Transverse colon (tissue), 4 donors: ENCODE data around the gene AHDC1. TPM values are rescaled to one million over a fixed set of nuclear protein-coding genes. Genes with fewer than 3 reads are reported as not detected.

Experiments used
- DNase-seq: peaks from one replicate; pipeline ENCODE4 v3.0.0-alpha.2; 2019
- H3K27ac ChIP-seq, 4 donors: fragments of 200-600 bp; sonication (generic); 2 replicates each; pipeline ENCODE4 v1.5.1; 2016 to 2018; ENCODE audit warnings: inconsistent platforms in 4 of 4
- H3K27me3 ChIP-seq: fragments of 200-600 bp; sonication (generic); 2 replicates; pipeline ENCODE4 v1.5.1; 2017; ENCODE audit warnings: inconsistent platforms
- H3K36me3 ChIP-seq, 4 donors: fragments of 200-600 bp; sonication (generic); 2 replicates each; pipeline ENCODE4 v1.5.1; 2017 to 2019; ENCODE audit warnings: inconsistent platforms in 4 of 4
- H3K4me1 ChIP-seq, 4 donors: fragments of 200-600 bp; sonication (generic); 2 replicates each; pipeline ENCODE4 v1.5.1; 2017 to 2020; ENCODE audit warnings: inconsistent platforms in 4 of 4
- H3K4me3 ChIP-seq, 4 donors: fragments of 200-600 bp; sonication (generic); 1 replicate in 1 of 4; 2 replicates in 3 of 4; pipeline versions ENCODE4 v1.5.1 to v1.6.1; 2017 to 2019; ENCODE audit warnings: inconsistent platforms in 4 of 4
- H3K9me3 ChIP-seq, 2 donors: fragments of 200-600 bp; sonication (generic); 2 replicates each; pipeline ENCODE4 v1.5.1; 2017 to 2019; ENCODE audit warnings: inconsistent platforms in 2 of 2
- EP300 ChIP-seq: sonication (generic); formaldehyde crosslinking; IDR thresholded peaks from one replicate; pipeline ENCODE4 v1.6.1; 2017; ENCODE audit warnings: antibody characterized with exemption, low read depth
- POLR2A ChIP-seq: fragments of 450-650 bp; IDR thresholded peaks from one replicate; pipeline ENCODE4 v1.6.1; 2016; ENCODE audit warnings: antibody characterized with exemption, mild to moderate bottlenecking, moderate library complexity
- POLR2AphosphoS5 ChIP-seq, 3 donors: sonication (generic); formaldehyde crosslinking; IDR thresholded peaks; one replicate each; pipeline ENCODE4 v1.6.1; 2016; ENCODE audit warnings: antibody characterized with exemption in 3 of 3
- WGBS, 2 donors: methylation state at CpG; one replicate each; pipeline ENCODE4 v1.1.5; 2018; ENCODE audit warnings: low coverage in 1 of 2; 5-methylcytosine and 5-hydroxymethylcytosine counted together
- in situ Hi-C, 4 donors: fragments of 200-750 bp; cut with MboI; loops; one replicate each; pipeline versions ENCODE4 v1.15.0 to v1.15.1; 2017; ENCODE audit warnings: low sequenced_read_pairs in 3 of 4, low pct_ligation_motif_present in 1 of 4, low pct_unique_long_range_greater_than_20kb in 1 of 4
- intact Hi-C: fragments of 100-400 bp; cut with DNase I; formaldehyde crosslinking; loops from one replicate; pipeline ENCODE4 v1.15.1; 2023; ENCODE audit warnings: low total_unique reads
- total RNA-seq, 4 donors: library from RNA; depleted of rRNA; stranded (reverse); fragments of >200 nt; gene quantifications; one replicate each; pipeline ENCODE4 v1.1.0, GENCODE V29; 2016
- TF ChIP-seq, protein P1 (sequence below), 5 experiments: fragments of 200-600 bp in 3 of 5; fragments of 450-650 bp in 2 of 5; sonication (generic) in 3 of 5; IDR thresholded peaks; 1 replicate in 2 of 5; 2 replicates in 3 of 5; pipeline ENCODE4 v1.5.1; 2016 to 2017; ENCODE audit warnings: antibody characterized with exemption in 5 of 5, inconsistent platforms in 3 of 5, mild to moderate bottlenecking in 2 of 5, moderate library complexity in 1 of 5

Gene AHDC1
- total RNA-seq, 4 donors from 2014 or later = 11.7 to 34.4 (median 21.3) TPM

DNA sequence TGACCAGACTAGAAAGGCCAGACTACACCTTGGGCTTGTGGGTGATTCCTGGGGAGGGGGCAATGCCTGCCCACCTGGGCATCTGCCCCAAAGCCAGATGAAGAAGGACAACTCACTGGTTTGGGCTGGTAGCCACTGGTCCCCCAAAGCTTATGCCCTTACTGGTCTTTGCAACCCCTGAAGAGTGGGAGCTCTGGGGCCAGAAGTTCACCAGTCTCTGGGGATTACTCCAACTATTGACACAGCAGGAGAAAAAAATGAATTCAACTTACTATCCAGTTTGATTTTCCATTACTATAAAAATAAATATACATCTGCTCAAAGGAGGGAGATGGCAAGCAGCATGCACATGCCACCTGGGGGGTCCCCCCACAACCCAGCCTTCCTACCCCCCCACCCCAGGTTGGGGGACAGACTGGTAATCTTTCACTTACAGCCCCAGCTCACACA, 2.6 kb downstream of the AHDC1 start:
- peak overlapping the region in 2 of 4 donors; percentile 87 to 96 for H3K4me3 ChIP-seq
- no peaks in the 10 kb centered on the region for H3K36me3 ChIP-seq
- in situ Hi-C loops = loop anchor here (10.0 kb wide), 4 partner anchors 47 to 207 kb away; partner anchors contain the start of gene GPR3 (in 1 of the 4)
- TF ChIP-seq POLR2AphosphoS5 (IDR thresholded peaks at IDR 0.05) (no peak), POLR2A (no peak), EP300 (no peak)
- TF ChIP-seq, protein P1, sequence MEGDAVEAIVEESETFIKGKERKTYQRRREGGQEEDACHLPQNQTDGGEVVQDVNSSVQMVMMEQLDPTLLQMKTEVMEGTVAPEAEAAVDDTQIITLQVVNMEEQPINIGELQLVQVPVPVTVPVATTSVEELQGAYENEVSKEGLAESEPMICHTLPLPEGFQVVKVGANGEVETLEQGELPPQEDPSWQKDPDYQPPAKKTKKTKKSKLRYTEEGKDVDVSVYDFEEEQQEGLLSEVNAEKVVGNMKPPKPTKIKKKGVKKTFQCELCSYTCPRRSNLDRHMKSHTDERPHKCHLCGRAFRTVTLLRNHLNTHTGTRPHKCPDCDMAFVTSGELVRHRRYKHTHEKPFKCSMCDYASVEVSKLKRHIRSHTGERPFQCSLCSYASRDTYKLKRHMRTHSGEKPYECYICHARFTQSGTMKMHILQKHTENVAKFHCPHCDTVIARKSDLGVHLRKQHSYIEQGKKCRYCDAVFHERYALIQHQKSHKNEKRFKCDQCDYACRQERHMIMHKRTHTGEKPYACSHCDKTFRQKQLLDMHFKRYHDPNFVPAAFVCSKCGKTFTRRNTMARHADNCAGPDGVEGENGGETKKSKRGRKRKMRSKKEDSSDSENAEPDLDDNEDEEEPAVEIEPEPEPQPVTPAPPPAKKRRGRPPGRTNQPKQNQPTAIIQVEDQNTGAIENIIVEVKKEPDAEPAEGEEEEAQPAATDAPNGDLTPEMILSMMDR (IDR thresholded peaks at IDR 0.05) = no peak
- H3K4me1 ChIP-seq = peaks cover 35 to 70% (median 55%) of the 10 kb centered on the region in 4 donors
- H3K27me3 ChIP-seq = no peaks in the 10 kb centered on the region
- H3K9me3 ChIP-seq = no peaks in the 10 kb centered on the region
- intact Hi-C loops = loop anchor here (10.0 kb wide), 1 partner anchor 277 kb away; the partner anchor contains the start of gene TMEM222
- H3K27ac ChIP-seq = peak overlapping the region; percentile 87 to 97 (median 96)
- no peak for DNase-seq

DNA sequence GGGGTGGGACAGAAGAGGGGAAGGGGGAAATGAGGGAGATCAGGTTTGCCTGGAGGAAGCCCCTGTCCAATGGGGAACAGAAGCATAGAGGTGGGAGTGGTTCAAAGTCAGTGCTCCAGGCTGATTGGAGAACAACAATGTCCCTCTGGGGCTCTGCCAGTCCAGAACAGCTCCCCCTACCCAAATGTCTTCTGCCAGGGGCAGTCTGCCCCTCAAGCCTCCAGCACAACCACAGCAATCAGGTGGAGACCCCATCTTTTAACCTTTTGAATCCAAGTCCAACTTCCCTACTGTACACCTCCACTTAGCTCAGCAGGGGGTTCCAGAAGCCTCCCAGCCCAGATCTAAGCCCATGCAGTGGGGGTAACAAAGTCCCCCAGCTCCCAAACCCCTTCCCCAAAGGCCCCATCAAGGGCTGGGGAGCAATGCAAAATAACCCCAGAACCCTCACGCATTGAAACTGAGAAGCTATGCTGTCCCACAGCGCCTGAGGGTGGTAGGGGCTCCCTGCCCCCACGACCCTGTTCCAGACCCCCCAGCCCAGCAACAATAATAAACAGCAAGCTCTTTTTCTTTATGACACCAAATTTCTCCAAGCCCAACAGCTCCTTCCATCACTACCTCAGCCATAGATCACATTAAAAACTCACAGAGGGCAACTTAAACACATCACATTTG, 3.3 kb downstream of the AHDC1 start:
- TF ChIP-seq POLR2AphosphoS5 (IDR thresholded peaks at IDR 0.05) = no peak
- TF ChIP-seq EP300 = no peak
- TF ChIP-seq, protein P1 (IDR thresholded peaks at IDR 0.05) = no peak
- TF ChIP-seq POLR2A = no peak
- Histone ChIP-seq H3K9me3 (no peaks in the 10 kb centered on the region), H3K27ac (peak overlapping the region; percentile 87 to 97 (median 96)), H3K36me3 (no peaks in the 10 kb centered on the region), H3K4me3 (no peak overlapping the region), H3K27me3 (no peaks in the 10 kb centered on the region), H3K4me1 (peaks cover 35 to 67% (median 56%) of the 10 kb centered on the region in 4 donors)
- in situ Hi-C loops = loop anchor here (10.0 kb wide), 4 partner anchors 46 to 206 kb away; partner anchors contain the start of gene GPR3 (in 1 of the 4)
- intact Hi-C loops = loop anchor here (10.0 kb wide), 1 partner anchor 276 kb away; the partner anchor contains the start of gene TMEM222
- DNase-seq = no peak
- 76% methylated on average over 3 of the region's 3 CpGs; no CpG with 5 or more reads in 1 of the 2 donors for WGBS, 2 donors

DNA sequence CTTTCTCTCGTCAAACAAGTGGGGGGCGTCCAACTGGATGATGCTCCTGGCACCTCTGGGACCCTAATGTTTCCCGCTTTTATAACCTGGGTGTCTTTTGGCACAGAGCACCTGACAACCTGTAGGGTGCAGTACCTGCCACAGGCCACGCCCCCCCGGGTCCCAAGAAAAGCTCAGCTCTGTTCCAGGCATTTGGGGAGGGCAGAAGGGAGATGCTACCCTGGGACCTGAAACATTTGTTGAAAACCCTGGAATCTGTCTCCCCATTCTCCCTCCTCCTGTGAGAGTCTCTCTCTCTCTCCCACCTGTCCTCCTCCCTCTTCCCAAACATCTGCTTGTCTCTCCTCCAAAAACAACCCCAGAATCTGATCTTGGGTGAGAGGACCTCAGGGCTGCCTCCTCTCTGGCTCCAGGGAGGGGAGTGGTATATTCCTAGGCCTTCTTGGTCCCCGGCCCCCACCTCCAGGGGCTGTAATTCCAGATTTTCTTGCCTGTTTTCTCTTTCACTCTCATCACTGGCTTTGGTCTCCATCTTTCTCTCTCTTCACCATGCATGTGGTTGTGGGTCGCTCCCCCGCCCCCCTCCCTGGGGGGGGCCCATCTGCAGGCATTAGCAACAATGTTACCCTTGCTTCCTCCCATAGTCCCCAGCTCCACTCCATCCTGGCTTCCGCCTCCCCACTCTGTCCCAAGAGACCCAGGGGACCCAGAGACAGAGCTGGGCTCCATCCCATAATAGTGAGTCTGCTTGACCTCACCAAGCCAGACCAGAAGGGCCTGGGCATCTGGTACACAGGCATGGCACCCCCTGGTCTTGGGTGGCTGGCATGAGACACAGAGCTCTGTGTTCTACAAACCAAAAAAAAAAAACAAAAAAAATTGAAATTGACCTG, 4.1 kb downstream of the AHDC1 start:
- Histone ChIP-seq H3K36me3 (no peaks in the 10 kb centered on the region), H3K4me1 (peaks cover 35 to 75% (median 59%) of the 10 kb centered on the region in 4 donors), H3K27ac (peak overlapping the region; percentile 87 to 97 (median 96)), H3K9me3 (no peaks in the 10 kb centered on the region), H3K27me3 (no peaks in the 10 kb centered on the region), H3K4me3 (no peak overlapping the region)
- in situ Hi-C loops = loop anchor here (10.0 kb wide), 4 partner anchors 45 to 205 kb away; partner anchors contain the start of gene GPR3 (in 1 of the 4)
- intact Hi-C loops = loop anchor here (10.0 kb wide), 1 partner anchor 275 kb away; the partner anchor contains the start of gene TMEM222
- 60 to 100% methylated on average over 1 to 9 of the region's 9 CpGs for WGBS, 2 donors
- TF ChIP-seq POLR2AphosphoS5 (IDR thresholded peaks at IDR 0.05) (no peak), EP300 (no peak), POLR2A (no peak)
- TF ChIP-seq, protein P1 (IDR thresholded peaks at IDR 0.05) = no peak
- no peak for DNase-seq
